A549 (cell line): ENCODE measurements around the gene SNRPE.

Experiments
- CTCF ChIP-seq: fragments of >200 bp; sonication (Bioruptor Twin); formaldehyde crosslinking; IDR thresholded peaks from 3 replicates; pipeline ENCODE4 v1.5.1; 2016
- ELK1 ChIP-seq: fragments of 150-350 bp; IDR thresholded peaks from 2 replicates; pipeline ENCODE4 v1.6.1; 2014; ENCODE audit warnings: low read depth, mild to moderate bottlenecking, low read length
- EP300 ChIP-seq, 2 experiments: fragments of >200 bp; sonication (Bioruptor Twin); formaldehyde crosslinking; IDR thresholded peaks; 2 replicates in 1 of 2; 3 replicates in 1 of 2; pipeline ENCODE4 v1.6.1; 2016 to 2017
- ESRRA ChIP-seq: fragments of 150-350 bp; IDR thresholded peaks from 2 replicates; pipeline ENCODE4 v1.6.1; 2014; ENCODE audit warnings: mild to moderate bottlenecking, low read length, borderline replicate concordance
- JUN ChIP-seq, 2 experiments: fragments of >200 bp; sonication (Bioruptor Twin); formaldehyde crosslinking; IDR thresholded peaks; 2 replicates in 1 of 2; 3 replicates in 1 of 2; pipeline ENCODE4 v1.6.1; 2016 to 2017
- MAX ChIP-seq: IDR thresholded peaks from 2 replicates; pipeline ENCODE4 v1.6.1; 2012
- POLR2A ChIP-seq: IDR thresholded peaks from 2 replicates; pipeline ENCODE4 v1.6.1; 2012; ENCODE audit warnings: mild to moderate bottlenecking, low read length
- SMC3 ChIP-seq: fragments of >200 bp; sonication (Bioruptor Twin); formaldehyde crosslinking; IDR thresholded peaks from 3 replicates; pipeline ENCODE4 v1.6.1; 2018; ENCODE audit warnings: inconsistent platforms
- ZC3H11A ChIP-seq: fragments of 450-650 bp; IDR thresholded peaks from 2 replicates; pipeline ENCODE4 v1.6.1; 2014; ENCODE audit warnings: antibody characterized with exemption, mild to moderate bottlenecking

GRCh38 chr1:203880606-203881005, 19.2 kb downstream of the SNRPE start:
- no peak for TF ChIP-seq EP300 (IDR thresholded peaks at IDR 0.05)
- no peak for TF ChIP-seq CTCF
- no peak for TF ChIP-seq MAX
- no peak for TF ChIP-seq POLR2A
- TF ChIP-seq ESRRA, result no peak
- no peak for TF ChIP-seq ZC3H11A
- TF ChIP-seq SMC3, result no peak
- no peak for TF ChIP-seq ELK1
- TF ChIP-seq JUN (IDR thresholded peaks at IDR 0.05), result no peak
